Activated naive CD8-positive, alpha-beta T cell treated with anti-CD3 and anti-CD28 coated beads, Interleukin-2, amount 50 U/mL, for 24 hours (primary cell): Measurements from ENCODE around the gene SRSF12.

Experiments used
- ATAC-seq: fragments of 150-1000 bp; cut with Tn5 transposase; one replicate; pipeline ENCODE4 v1.10.0; 2021
- DNase-seq: peaks from one replicate; pipeline ENCODE4 v3.0.0; 2021
- H3K27ac Mint-ChIP-seq: one replicate; pipeline ENCODE4 v1.8.0; 2021; ENCODE audit warnings: mild to moderate bottlenecking, mixed read lengths
- H3K27me3 Mint-ChIP-seq: one replicate; pipeline ENCODE4 v1.8.0; 2021; ENCODE audit warnings: mixed read lengths
- H3K36me3 Mint-ChIP-seq: one replicate; pipeline ENCODE4 v1.8.0; 2021; ENCODE audit warnings: low read depth, mixed read lengths
- H3K4me1 Mint-ChIP-seq: one replicate; pipeline ENCODE4 v1.8.0; 2021; ENCODE audit warnings: mixed read lengths
- H3K4me3 Mint-ChIP-seq: one replicate; pipeline ENCODE4 v1.8.0; 2021; ENCODE audit warnings: mild to moderate bottlenecking, moderate library complexity, mixed read lengths
- H3K9me3 Mint-ChIP-seq: one replicate; pipeline ENCODE4 v1.8.0; 2021; ENCODE audit warnings: mixed read lengths

Gene SRSF12

DNA sequence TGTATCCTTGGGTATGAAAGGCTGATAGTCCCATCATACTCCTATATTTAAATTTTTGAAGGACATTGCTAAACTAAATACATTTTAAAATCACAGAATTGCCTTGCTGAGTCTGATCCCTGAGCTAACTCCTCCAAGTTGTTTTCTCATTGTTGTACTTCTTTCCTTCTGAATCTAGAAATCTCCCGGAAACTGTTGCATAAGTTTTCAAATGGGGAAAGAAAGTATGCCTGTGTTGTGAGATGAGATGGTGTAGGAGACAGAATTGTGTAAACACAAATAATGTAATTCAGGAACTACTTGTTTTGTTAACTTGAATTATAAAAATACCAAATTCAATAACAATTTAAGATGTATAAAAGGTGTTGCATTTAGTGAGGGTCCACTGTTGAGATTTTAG, 30.0 kb downstream of the SRSF12 start:
- H3K27me3 Mint-ChIP-seq: no peaks in the 10 kb centered on the region
- H3K4me1 Mint-ChIP-seq: peaks cover 47% of the 10 kb centered on the region
- ATAC-seq (no peak), DNase-seq (no peak)
- no peak overlapping the region for H3K27ac Mint-ChIP-seq
- no peak overlapping the region for H3K4me3 Mint-ChIP-seq
- H3K36me3 Mint-ChIP-seq: peaks cover 27% of the 10 kb centered on the region
- no peaks in the 10 kb centered on the region for H3K9me3 Mint-ChIP-seq

DNA sequence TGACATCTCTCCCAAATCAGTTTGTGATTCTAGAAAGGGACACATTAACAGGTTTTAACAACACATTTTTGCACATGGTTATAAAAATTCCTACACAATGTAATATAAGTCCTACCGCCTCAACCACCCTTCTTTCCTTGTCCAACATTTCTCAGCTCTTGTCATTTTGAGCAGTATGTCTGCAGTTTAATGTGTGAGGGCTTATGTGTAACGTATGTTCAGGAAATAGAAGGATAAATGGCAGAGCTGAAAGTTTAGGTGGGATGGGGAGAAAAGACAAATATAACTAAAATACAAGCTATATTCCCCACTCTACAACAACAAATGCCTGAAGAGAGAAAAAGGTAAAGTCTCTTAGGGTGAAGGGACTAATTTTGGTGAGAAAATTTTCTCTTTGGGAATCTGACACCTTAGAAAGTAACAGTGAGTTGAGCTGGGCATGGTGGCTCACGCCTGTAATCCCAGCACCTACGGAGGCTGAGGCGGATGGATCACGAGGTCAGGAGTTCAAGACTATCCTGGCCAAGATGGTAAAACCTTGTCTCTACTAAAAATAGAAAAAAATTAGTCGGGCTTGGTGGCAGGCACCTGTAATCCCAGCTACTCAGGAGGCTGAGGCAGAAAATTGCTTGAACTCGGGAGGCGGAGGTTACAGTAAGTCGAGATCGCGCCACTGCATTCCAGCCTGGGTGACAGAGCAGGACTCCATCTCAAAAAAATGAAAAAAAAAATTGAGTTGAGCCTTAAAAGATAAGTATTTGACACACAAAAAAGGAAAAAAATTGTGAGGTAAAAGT, 32.3 kb downstream of the SRSF12 start:
- DNase-seq: no peak
- peaks cover 41% of the 10 kb centered on the region for H3K4me1 Mint-ChIP-seq
- H3K9me3 Mint-ChIP-seq: no peaks in the 10 kb centered on the region
- H3K36me3 Mint-ChIP-seq: peaks cover 27% of the 10 kb centered on the region
- peak overlapping the region; percentile 3 for H3K27ac Mint-ChIP-seq
- no peak overlapping the region for H3K4me3 Mint-ChIP-seq
- ATAC-seq: no peak
- H3K27me3 Mint-ChIP-seq: no peaks in the 10 kb centered on the region

DNA sequence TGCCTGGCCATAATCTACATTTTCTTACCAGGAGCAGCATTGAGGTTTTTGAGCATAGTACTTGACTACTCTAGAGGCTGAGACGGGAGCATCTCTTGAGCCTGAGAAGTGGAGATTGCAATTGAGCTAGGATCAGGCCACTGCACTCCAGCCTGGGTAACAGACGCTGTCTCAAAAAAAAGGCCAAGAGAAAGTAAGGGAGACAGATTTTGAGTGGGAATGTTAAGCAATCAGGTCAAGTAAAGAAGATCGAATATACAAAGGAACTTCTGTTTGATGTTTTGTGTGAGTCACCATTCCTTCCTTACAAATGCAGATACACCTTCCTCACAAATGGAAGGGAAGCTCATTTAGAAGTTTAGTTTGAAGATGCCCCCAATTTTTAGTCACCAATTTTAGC, 32.9 kb downstream of the SRSF12 start:
- peak overlapping the region; percentile 42 for H3K4me3 Mint-ChIP-seq
- no peaks in the 10 kb centered on the region for H3K9me3 Mint-ChIP-seq
- DNase-seq (no peak), ATAC-seq (no peak)
- H3K4me1 Mint-ChIP-seq: peaks cover 38% of the 10 kb centered on the region
- H3K27ac Mint-ChIP-seq: peak overlapping the region; percentile 54
- H3K27me3 Mint-ChIP-seq: no peaks in the 10 kb centered on the region
- H3K36me3 Mint-ChIP-seq: peaks cover 27% of the 10 kb centered on the region

DNA sequence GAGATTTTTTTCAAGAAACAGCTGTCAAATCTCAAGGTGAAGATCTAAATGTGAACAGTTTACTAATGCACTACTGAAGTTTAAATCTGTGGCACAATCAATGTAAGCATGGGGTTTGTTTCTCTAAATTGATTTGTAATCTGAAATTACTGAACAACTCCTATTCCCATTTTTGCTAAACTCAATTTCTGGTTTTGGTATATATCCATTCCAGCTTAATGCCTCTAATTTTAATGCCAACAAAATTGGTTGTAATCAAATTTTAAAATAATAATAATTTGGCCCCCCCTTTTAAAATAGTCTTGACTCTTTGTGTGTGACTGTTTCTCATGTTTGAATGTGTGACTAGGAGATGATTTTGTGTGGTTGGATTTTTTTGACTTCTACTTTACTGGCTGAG, 33.3 kb downstream of the SRSF12 start:
- H3K27me3 Mint-ChIP-seq: no peaks in the 10 kb centered on the region
- peak overlapping the region; percentile 42 for H3K4me3 Mint-ChIP-seq
- ATAC-seq (no peak), DNase-seq (no peak)
- peak overlapping the region; percentile 54 for H3K27ac Mint-ChIP-seq
- H3K36me3 Mint-ChIP-seq: peaks cover 27% of the 10 kb centered on the region
- H3K9me3 Mint-ChIP-seq: no peaks in the 10 kb centered on the region
- H3K4me1 Mint-ChIP-seq: peaks cover 39% of the 10 kb centered on the region

DNA sequence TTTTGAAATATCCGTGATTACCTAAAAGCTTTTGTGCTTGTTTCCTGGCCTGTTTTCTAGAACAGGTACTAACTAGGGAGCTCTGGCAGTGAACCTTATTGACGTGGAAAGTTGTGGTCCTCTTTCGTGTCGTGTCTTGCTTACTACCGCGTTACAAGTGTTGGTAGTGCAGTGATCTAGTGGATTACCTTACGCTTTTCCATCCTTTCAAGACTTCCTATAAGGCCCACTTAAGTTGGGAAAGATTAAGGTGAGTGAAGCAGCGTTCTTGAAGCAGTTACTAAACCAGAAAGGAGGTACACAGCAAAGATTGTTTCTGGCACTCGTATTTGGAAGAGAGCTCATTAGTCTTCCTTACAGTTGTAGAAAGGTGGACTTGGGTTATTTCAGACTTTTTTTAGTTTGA, 35.4 kb downstream of the SRSF12 start:
- no peaks in the 10 kb centered on the region for H3K27me3 Mint-ChIP-seq
- DNase-seq (no peak), ATAC-seq (no peak)
- peak overlapping the region; percentile 87 for H3K4me3 Mint-ChIP-seq
- no peaks in the 10 kb centered on the region for H3K9me3 Mint-ChIP-seq
- H3K36me3 Mint-ChIP-seq: peaks cover 27% of the 10 kb centered on the region
- peaks cover 42% of the 10 kb centered on the region for H3K4me1 Mint-ChIP-seq
- H3K27ac Mint-ChIP-seq: peak overlapping the region; percentile 95

DNA sequence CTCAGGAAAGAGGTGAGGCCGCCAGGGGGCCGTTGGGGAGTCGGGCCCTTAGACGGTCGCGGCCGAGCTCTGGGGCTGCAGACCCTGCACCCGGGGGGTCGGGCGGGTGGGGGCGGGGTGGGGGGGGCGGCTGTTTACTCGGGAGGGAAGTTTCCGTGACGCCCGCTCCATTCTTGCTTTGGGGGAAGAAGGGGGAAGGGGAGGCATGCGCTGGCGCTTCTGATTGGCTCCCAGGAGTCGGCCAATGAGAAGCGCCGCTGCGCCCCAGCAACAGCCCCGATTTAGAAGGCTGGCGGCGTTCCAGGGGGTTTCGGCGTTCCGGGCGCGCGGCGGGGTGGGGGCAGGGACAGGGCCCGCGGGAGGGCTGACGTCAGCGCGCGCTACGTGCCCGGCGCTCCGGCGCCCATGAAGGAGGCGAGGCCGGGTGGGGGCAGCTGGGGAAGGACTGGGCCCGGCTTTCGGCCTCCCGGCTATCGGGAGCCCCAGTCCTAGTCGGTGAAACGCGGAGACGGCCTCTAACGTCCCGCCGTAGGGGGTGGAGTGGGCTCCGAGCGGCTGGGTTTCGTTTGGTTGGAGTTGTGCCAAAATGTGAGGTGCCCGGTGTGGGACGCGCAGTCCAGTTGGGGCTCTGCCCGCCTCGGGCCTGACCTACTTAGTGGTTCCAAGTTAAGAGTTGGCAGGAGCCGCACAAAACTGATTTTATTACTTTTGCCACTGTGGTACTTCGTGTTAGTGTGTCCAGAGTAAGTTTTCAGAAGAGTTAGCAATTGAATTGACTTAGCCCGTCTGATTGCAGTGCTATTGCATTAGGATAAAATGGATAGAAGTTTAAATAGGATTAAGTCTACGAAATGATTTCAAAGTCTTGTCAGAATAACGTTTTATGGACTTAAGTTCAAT, 36.2 kb downstream of the SRSF12 start:
- Mint-ChIP-seq H3K36me3 (peaks cover 27% of the 10 kb centered on the region), H3K4me1 (peaks cover 38% of the 10 kb centered on the region), H3K9me3 (no peaks in the 10 kb centered on the region), H3K4me3 (peak overlapping the region; percentile 87), H3K27ac (peak overlapping the region; percentile 95), H3K27me3 (no peaks in the 10 kb centered on the region)
- peak; percentile 64 for ATAC-seq
- DNase-seq: peak; percentile 99

DNA sequence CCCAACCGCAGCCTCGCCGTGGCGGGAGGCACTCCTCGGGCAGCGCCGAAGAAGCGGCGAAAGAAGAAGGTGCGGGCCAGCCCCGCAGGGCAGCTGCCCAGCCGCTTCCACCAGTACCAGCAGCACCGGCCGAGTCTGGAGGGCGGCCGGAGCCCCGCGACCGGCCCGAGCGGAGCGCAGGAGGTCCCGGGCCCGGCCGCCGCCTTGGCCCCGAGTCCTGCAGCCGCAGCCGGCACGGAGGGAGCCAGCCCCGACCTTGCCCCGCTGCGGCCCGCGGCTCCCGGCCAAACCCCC, 36.8 kb downstream of the SRSF12 start:
- Mint-ChIP-seq H3K36me3 (peaks cover 27% of the 10 kb centered on the region), H3K4me3 (peak overlapping the region; percentile 94), H3K27ac (peak overlapping the region; percentile 95), H3K4me1 (peaks cover 34% of the 10 kb centered on the region), H3K9me3 (no peaks in the 10 kb centered on the region), H3K27me3 (no peaks in the 10 kb centered on the region)
- DNase-seq: no peak
- ATAC-seq: peak; percentile 12

DNA sequence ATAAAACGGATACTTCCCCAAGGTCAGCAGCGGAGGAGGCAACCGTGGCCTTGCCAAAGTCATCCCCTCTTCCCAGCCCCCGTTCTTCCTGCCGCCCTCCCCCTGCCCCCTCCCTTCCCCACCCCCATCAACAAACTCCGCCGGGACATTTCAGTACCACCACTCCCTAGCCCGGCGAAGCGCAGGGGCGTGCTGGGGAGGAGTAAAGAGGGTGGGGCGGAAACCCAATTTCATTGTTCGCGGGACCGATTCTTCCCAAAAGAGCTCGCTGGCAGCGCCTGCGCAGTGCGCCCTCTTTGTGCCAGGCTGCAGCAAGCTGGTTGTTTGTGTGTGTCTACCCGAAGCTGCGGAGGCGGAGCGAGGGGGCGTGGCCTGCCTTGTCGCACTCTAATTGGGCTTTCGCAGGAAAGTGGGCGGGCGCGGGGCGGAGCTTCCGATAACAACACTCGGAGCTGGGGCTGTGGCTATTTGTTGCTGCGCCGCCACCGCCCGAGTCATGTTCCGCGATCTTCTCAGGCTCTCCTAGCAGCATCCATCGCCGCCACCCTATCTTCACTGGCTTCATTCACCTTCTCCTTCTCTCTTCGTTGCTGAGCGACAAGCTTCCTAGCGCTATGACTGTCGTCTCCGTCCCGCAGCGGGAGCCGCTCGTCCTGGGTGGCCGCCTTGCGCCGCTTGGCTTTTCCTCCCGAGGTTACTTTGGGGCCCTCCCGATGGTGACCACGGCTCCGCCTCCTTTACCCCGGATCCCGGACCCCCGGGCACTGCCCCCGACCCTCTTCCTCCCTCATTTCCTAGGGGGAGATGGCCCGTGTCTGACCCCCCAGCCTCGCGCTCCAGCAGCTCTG, 37.4 kb downstream of the SRSF12 start, which contains the start of gene PNRC1:
Gene PNRC1 (plus strand): TSS at position 471 of the 848 bp plus-strand sequence. CDS start 144 bp downstream, at position 615.
- Mint-ChIP-seq H3K36me3 (peaks cover 24% of the 10 kb centered on the region), H3K27me3 (no peaks in the 10 kb centered on the region), H3K27ac (peak within 1 kb of the TSS; percentile 95), H3K4me3 (peak within 1 kb of the TSS; percentile 94), H3K9me3 (no peaks in the 10 kb centered on the region), H3K4me1 (peaks cover 34% of the 10 kb centered on the region)
- DNase-seq (peak; percentile 100), ATAC-seq (peak; percentile 75)

DNA sequence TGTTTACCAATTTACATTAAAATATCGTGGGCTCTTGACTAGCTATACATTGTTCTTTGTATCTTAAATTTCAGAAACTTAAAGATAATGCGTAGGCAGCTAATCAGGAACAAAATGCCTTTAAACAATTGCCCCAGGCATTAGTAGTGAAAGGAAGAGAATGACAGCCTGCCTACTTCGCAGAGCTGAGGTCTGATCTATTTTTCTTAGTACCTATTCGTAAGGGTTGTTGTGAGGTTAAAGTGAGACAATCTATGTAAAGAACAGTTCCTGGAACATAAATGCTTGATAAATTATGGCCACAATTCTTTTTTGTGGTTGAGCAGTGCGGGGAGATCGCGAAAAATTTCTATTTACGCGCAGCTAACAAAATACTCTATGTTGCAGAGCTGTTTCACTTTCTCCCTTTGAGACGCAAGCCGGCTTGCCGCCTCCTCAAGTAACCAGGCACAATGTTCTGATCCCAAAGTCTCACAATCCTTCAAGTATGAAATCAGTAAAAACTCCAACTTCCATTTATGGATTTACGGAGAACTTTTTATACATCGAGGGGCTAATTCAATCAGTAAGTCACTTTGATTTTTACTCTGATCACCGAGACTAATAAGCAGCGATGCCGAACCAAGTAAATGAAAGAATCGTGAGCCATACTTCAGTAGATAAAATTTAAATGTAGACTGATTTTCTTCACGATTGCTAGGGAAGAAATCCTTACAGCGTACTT, 38.2 kb downstream of the SRSF12 start:
- H3K36me3 Mint-ChIP-seq: peaks cover 16% of the 10 kb centered on the region
- ATAC-seq: peak; percentile 18
- no peaks in the 10 kb centered on the region for H3K9me3 Mint-ChIP-seq
- H3K27me3 Mint-ChIP-seq: no peaks in the 10 kb centered on the region
- peaks cover 26% of the 10 kb centered on the region for H3K4me1 Mint-ChIP-seq
- H3K27ac Mint-ChIP-seq: peak overlapping the region; percentile 95
- H3K4me3 Mint-ChIP-seq: peak overlapping the region; percentile 94
- peak; percentile 47 for DNase-seq

DNA sequence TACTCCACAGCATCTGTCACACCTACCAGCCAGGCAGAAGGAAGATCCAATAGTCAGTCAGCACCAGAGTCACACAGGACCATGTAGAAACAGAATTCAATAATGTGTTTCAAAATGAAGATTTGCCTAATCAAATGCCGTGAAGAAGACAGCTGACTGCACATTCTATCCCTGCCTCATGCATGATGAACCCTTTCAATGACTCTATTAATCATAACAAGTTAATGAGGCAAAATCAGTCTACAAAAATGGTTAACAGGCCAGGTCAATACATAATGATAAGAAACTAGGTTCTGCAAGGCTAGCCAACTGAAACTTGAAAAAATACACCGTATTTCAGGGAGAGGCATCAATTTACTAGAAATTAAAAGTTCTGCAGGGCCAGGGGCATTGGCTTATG, 44.0 kb downstream of the SRSF12 start:
- no peaks in the 10 kb centered on the region for H3K36me3 Mint-ChIP-seq
- peaks cover 3% of the 10 kb centered on the region for H3K4me1 Mint-ChIP-seq
- ATAC-seq (no peak), DNase-seq (no peak)
- H3K27me3 Mint-ChIP-seq: peaks cover 4% of the 10 kb centered on the region
- H3K27ac Mint-ChIP-seq: no peak overlapping the region
- no peak overlapping the region for H3K4me3 Mint-ChIP-seq
- H3K9me3 Mint-ChIP-seq: no peaks in the 10 kb centered on the region

DNA sequence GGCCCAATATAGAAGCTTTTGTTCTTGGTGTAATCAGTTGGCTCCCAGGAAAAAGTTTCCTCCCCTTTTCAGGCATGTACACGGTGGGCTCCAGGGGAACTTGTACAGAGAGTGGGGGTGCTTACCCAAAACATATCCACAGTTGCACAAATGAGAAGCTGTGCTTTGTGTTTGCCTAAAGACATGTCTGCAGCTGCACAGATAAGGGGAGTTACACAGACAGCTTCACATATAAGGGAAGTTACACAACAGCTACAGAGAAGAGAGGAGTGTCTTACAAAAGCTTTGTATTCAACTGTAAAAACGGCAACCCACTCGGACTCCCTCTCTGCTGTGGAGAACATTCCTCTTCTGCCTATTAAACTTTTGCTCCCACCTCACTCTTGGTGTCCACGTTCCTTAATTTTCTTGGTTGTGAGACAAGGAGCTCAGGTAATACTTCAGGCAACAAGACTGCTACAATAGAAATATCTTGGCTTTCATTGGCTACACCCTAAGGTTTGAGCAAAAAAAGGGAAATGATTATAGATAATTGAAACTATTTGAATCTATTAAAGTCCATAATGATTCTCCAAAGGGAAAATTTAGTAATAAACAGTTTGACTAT, 44.8 kb downstream of the SRSF12 start:
- peaks cover 4% of the 10 kb centered on the region for H3K27me3 Mint-ChIP-seq
- H3K4me3 Mint-ChIP-seq: no peak overlapping the region
- no peak overlapping the region for H3K27ac Mint-ChIP-seq
- no peaks in the 10 kb centered on the region for H3K4me1 Mint-ChIP-seq
- DNase-seq (no peak), ATAC-seq (no peak)
- H3K9me3 Mint-ChIP-seq: no peaks in the 10 kb centered on the region
- H3K36me3 Mint-ChIP-seq: no peaks in the 10 kb centered on the region

DNA sequence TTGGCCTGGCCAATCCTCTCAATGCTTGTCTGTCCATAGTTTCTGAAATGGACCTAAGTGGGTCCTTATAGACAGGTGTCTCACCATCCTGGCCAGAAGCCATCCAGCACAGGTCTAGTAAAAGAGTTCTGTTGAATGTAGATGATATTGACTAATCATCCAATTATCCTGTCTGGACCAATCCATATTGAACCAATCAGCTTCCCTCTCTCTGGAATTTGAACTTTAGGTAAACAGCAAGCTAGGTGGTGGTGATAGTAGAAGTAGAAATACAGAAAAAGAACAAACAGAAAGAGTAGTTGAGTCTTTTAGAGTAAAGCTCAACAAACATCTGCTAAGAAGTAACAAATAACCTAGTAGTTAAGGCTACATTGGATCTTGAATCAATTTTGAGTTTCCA, 46.8 kb downstream of the SRSF12 start:
- Mint-ChIP-seq H3K4me1 (no peaks in the 10 kb centered on the region), H3K9me3 (no peaks in the 10 kb centered on the region), H3K36me3 (no peaks in the 10 kb centered on the region), H3K4me3 (no peak overlapping the region), H3K27ac (no peak overlapping the region), H3K27me3 (peaks cover 4% of the 10 kb centered on the region)
- DNase-seq (no peak), ATAC-seq (no peak)

DNA sequence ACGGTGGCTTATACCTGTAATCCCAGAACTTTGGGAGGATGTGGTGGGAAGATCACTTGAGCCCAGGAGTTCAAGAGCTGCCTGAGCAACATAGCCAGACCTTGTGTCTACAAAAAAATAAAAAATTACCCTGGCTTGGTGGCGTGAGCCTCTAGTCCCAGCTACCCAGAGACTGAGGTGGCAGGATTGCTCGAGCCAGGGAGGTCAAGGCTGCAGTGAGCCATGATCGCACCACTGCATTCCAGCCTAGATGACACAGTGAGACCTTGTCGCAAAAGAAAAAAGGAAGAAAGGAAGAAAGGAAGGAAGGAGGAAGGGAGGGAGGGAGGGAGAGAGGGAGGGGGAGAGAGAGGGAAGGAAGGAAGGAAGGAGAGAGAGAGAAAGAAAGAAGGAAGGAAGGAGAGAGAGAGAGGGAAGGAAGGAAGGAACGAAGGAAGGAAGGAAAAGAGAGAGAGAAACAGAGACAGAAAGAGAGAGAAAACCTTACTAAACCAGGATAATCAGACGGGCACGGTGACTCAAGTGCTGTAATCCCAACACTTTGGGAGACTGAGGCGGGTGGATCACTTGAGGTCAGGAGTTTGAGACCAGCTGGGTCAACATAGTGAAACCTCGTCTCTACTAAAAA, 48.2 kb downstream of the SRSF12 start:
- Mint-ChIP-seq H3K4me1 (no peaks in the 10 kb centered on the region), H3K27me3 (peaks cover 4% of the 10 kb centered on the region), H3K27ac (peak overlapping the region; percentile 9), H3K36me3 (no peaks in the 10 kb centered on the region), H3K4me3 (no peak overlapping the region), H3K9me3 (no peaks in the 10 kb centered on the region)
- no peak for DNase-seq
- ATAC-seq: no peak
